Activated effector memory CD4-positive, alpha-beta T cell treated with Interleukin-2 at 50 U/mL for 16 hours (primary cell): ENCODE data around the gene SCAI.
"Not testable (repeated sequence)": the region's sequence is repeated elsewhere in the genome, so short reads cannot be mapped to it uniquely, and the experiment has no call there.

Source experiments
- DNase-seq: peaks from one replicate; pipeline ENCODE4 v3.0.0-alpha.2; 2020

Gene SCAI

GRCh38 chr9:125147401-125147951 is 4.1 kb upstream of the SCAI start:
- no peak for DNase-seq

DNA sequence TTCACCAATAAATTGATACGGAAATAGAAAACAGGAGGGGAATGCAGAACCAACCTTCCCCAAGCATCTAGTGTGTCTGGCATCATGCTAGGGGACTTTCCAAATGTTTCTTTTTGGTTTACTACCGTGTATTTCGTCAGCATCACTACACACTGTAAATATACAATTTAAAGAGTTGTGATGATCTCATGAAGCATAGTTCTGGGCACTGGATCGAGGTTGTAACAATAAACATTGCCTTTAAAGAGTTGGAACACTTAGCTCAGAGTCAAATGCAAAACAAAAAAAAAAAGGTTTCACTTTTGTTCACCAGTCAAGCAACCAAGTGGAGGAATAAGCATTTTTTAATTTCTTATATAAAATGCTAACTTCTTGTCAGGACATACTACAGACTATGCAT is 2.9 kb upstream of the SCAI start:
- no peak for DNase-seq

DNA sequence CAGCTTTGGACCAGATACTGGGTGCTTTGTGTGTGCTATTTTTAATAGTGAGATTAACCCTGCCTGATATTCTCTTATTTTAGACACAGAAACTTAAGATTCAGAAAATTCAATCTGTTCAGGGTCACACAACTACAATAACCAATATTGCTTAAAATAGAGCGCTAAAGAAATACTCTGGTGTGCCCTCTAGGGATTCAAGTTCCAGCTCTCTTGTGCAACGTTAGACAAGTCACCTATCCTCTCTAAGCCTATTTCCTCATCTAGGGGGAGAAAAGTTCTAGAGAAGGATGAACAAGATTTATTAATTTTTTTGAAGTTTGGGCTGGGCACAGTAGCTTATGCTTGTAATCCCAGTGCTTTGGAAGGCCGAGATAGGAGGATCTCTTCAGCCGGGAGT is 2.1 kb upstream of the SCAI start:
- DNase-seq, result no peak

DNA sequence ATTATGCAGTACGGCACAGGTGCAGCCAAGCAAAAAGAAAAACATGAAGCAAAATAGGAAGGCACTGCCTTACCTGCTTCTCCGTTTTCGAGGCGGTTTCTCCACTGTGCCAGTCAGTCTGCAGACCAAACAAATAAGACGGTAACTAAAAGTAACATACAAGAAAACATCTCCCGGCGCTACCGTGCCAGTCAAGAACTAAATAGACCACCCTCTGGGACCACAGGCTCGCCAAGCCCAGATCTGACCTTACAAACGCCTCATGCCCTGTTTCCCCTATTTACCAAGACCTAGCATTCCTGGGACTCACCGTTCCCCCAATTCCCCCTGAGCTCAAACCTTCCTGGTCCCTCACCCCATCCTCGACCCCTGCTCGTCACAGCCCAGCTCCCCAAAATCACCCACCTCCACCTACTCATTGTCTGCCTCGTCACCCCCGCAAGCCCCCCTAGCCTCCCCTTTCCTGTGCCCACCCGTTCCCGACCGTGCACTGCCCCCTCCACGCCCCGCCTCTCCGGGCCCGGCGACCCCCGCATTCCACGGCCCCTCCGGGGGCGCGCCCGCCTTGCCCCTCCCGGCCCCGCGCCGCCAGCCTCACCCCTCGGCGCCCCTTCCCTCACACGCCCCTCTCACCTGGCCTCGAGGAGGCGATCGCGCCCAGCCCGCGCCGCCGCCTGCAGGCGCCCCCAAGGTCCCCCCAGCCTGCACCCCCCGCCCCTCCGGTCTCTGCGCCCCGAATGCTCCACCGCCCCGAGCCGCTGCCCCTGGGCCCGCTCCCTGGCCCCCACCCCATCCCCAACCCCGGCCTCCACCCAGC is 560 bp downstream of the SCAI start:
- DNase-seq, result peak; percentile 2

DNA sequence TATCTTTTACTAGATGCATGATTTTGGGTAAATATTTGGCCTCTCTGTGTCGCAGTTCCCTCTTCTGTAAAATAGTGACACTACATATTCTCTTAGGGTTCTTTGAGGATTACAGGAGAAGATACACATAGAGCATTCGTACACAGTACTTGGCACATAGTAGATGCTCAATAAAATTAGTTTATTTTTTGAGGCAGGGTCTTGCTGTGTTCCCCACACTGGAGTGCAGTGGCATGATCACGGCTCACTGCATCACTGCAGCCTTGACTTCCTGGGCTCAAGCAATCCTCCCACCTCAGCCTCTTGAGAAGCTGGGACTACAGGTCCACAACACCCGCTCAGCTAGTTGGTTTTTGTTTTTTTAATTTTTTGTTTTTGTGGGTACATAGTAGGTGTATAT is 1.6 kb downstream of the SCAI start:
- DNase-seq, result no peak

DNA sequence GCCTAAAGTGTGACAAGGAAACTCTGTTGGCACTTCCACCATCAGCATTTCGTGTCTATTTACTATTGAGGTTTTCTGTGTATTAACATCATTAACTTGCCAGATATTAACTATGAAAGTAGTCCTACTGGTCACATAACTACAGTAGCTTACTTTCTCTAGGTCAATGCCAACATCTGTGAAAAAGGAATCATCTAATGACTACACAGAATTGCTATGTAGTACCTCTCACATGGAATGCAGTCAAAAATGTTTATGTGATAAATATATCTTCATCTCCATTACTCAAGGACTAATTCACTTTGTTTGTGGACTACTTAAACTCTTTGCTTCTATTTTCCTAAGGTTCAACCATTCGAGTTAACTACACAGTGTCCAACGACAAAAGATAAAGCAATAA is 2.1 kb downstream of the SCAI start:
- DNase-seq, result no peak

DNA sequence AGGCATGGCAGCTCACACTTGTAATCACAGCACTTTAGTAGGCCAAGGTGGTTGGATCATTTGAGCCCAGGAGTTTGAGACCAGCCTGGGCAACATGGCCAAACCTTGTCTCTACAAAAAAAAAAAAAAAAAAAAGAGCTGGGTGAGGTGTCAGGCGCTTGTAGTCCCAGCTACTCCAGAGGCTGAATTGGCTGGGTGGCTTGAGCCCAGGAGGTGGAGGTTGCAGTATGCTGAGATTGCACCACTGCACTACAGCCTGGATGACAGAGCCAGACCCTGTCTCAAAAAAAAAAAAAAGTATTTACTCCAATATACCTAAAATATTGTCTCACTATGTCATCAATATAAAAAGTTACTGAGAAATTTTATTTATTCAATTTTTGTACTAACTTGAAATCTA is 2.8 kb downstream of the SCAI start:
- no peak for DNase-seq

DNA sequence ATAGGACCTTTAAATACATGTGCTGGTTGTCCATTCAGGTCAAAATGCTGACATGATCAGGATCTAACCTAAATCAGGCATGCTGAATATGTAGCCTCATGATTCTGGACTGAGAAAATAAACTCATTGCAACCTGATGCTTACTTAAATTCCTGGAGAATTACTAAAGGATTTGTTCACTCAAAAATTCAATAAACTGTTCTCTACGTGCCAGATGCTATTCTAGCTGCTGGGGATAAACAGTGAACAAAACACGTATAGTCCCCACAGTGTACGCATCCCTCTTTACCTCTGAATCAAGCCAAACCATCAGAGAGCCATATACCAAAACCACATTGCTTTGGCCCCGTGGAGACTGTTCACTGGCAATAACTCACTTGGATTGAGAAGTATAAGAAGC is 6.1 kb downstream of the SCAI start:
- no peak for DNase-seq

GRCh38 chr9:125134976-125135375 is 8.4 kb downstream of the SCAI start:
- no peak for DNase-seq

GRCh38 chr9:125133403-125134329 is 9.7 kb downstream of the SCAI start:
- DNase-seq, result no peak

DNA sequence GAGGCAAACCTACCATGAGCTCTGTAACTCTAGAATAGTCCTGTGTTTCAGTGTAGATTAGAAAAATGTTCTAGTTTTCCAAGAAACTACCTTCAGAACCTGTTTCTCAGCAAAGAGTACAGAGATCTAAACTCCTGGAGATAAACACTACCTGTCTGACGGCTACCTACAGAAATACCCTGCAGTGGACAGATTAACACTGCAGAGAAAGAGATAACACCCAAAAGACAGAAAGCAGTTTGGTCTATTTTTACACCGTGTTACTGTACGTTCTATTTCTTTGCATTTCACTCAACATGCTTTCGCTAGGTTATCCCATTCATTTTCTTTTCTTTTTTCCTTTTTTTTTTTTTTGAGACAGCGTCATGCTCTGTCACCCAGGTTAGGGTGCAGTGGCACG is 11.6 kb downstream of the SCAI start:
- DNase-seq, result no peak

- peak; percentile 75 for DNase-seq
Measured at GRCh38 chr9:125126019-125126746, 17.1 kb downstream of the SCAI start.

DNA sequence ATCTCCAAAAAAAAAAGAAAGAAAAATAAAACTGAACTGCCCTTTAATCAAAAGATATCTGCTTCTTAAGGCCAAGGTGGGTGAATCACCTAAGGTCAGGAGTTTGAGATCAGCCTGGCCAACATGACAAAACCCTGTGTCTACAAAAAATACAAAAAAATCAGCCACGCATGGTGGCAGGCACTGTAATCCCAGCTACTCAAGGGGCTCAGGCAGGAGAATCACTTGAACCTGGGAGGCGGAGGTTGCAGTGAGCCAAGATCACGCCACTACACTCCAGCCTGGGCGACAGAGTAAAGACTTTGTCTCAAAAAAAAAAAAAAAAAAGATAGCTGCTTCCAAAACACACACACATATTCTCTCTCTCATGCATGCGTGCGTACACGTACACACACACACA is 17.8 kb downstream of the SCAI start:
- DNase-seq, result no peak

DNA sequence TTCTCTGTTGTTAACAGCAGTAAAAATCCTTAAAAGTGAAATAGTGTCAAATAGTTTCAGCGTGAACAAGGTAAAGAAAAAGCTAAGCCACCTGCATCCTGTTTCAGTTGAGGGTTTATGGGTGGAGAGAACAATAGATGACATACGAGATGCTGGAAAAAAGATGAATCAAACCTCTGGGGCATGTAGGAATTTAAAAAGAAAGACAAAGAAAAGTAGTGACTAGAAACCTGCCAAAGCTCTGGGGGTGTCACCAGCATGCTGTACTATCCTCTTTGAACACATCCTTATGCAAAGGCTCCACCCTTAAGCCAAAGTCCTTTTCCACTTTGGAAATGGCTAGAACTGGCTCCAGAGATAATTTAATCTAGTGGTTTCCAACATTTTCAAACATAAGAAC is 22.2 kb downstream of the SCAI start:
- no peak for DNase-seq

GRCh38 chr9:125119643-125120286 is 23.6 kb downstream of the SCAI start:
- no peak for DNase-seq

DNA sequence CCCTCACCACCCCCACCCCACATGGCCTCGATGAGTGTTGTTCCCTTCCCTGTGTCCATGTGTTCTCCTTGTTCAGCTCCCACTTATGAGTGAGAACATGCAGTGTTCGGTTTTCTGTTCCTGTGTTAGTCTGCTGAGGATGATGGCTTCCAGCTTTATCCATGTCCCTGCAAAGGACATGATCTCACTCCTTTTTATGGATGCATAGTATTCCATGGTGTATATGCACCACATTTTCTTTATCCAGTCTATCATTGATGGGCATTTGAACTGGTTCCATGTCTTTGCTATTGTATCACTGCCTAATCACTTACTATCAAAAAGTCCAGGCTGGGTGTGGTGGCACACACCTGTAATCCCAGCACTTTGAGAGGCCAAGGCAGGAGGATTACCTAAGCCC is 24.6 kb downstream of the SCAI start:
- DNase-seq, result not testable (repeated sequence)

DNA sequence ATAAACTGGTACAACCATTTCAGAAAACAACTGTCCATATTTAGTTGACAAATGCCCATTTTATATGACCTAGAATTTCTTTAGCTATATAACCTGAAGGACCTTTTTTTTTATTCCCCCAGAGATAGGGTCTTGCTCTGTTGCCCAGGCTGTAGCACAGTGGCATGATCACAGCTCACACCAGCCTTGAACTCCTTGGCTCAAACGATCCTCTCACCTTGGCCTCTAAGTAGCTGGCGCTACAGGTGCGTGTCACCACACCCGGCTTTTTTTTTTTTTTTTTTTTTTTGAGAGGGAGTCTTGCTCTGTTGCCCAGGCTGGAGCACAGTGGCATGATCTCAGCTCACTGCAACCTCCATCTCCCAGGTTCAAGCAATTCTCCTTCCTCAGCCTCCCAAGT is 28.8 kb downstream of the SCAI start:
- not testable (repeated sequence) for DNase-seq

DNA sequence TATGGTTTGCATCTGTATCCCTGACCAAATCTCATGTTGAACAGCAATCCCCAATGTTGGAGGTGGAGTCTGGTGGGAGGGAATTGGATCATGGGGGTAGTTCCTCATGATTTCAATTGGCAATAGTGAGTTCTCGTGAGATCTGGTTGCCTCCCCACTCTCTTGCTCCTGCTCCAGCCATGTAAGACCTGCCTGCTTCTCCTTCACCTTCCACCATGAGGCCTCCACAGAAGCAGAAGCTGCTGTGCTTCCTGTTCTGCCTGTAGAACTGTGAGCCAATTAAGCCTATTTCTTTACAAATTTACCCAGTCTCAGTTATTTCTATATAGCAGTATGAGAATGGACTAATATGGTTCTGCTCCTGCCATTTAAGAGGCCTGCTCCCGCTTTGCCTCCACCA is 32.9 kb downstream of the SCAI start:
- no peak for DNase-seq

GRCh38 chr9:125108541-125108940 is 34.8 kb downstream of the SCAI start:
- DNase-seq, result not testable (repeated sequence)

DNA sequence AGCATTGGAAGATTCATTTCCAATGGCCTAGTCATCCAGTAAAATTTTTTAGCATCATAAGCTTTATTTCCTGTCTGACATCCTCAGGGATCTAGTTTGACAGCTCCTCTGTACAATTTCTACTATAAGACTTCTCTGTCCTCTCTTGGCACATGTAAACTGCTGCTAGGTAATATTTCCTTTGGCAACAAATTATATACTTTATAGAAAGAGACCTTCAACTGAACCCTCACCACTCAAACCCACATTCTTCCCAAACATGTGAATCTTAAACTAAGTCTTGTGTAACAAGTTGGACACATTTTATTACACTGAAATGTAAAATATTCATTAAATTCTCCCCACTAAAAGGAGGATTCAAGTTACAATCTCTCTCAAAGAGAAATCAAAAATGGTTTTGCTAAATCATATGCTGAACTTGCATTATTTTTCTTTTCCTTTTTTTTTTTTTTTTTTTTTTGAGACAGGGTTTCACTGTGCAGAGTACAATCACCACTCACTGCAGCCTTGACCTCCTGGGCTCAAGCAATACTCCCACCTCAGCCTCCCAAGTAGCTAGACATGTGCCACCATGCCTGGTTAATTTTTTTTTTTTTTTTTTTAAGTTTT is 36.9 kb downstream of the SCAI start:
- DNase-seq, result no peak

DNA sequence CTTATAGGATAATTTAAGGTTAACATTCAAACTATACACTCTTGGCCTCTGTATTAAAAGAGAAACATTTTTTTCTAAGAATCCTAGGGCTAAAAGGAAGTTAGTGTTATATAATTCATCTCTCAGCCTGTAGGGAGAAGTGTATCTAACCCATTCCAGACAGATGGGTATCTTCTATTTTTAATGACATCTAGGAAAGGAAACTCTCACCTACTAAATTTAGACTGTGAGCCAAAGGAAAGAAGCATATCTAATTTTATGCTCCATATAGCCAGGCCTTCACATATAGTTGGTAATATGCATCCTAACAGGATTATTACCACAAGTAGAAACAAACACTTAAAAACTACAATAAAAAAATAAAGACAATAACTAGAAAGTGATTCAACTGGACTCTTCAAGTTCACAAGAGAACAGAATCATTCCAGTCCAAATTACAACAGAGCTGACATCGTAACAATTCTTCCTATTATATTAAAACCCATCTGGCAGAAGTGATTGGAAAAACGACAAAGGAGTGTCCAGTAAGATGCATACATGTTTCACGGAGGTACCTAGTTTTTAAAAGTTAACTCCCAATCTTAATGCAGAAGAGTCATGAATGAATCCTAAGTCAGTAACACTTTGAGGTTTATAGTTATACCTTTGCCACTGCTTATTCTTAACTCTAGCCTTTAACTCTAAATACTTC is 39.4 kb downstream of the SCAI start:
- DNase-seq, result no peak
